Prostate gland (tissue), 2 donors: ENCODE data around the gene PRIMA1.

Experiments used
- POLR2A ChIP-seq: fragments of 450-650 bp; IDR thresholded peaks from one replicate; pipeline ENCODE4 v1.6.1; 2016; ENCODE audit warnings: antibody characterized with exemption, mild to moderate bottlenecking
- POLR2AphosphoS5 ChIP-seq: sonication (generic); formaldehyde crosslinking; IDR thresholded peaks from one replicate; pipeline ENCODE4 v1.6.1; 2017; ENCODE audit warnings: antibody characterized with exemption
- TF ChIP-seq, protein P1 (sequence below), 4 experiments: fragments of 200-600 bp in 2 of 4; fragments of 450-650 bp in 2 of 4; sonication (generic) in 2 of 4; IDR thresholded peaks; 1 replicate in 3 of 4; 2 replicates in 1 of 4; pipeline ENCODE4 v1.5.1; 2016 to 2019; ENCODE audit warnings: antibody characterized with exemption in 4 of 4, mild to moderate bottlenecking in 2 of 4, moderate library complexity in 2 of 4

DNA sequence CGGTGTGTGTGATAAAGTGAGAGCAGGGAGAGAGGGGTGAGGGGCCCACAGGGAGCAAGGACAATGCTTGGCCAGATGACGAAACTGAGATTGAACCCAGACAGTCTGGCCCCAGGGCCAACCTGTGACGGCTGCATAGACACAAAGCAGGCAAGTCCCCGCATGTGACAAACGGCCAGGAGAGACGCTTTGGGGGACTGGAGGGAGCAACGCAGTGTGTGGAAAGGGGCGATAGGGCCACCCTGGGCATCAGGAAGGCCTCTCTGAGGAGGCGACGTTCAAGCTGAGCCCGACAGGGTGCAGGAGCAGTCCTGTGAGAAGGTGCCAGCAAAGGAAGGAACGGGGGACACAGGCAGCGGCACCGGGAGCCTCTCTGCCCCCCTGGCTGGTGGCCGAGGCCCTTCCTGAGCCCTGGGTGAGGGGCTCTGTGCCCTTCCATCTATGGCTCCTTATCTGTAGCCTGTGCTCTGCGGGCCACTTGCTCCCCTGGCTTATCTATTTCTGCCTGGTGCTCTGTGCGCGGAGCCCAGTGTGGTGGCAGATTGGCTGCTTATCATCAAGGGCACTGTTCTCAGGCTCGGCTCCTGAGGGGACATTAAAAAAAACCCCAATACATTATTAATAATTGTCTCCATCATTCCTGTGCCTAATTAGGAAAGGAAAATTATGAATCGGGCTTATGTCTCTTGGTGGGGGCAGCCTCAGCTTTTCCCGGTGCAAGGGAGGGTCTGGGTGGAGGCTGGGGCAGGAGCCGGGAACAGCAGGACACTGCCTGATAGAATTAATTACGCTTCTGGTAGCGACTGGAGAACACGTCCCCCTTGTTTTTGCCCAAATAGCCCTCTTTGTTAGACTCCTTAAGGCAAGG, 39.8 kb downstream of the PRIMA1 start:
- TF ChIP-seq, protein P1, sequence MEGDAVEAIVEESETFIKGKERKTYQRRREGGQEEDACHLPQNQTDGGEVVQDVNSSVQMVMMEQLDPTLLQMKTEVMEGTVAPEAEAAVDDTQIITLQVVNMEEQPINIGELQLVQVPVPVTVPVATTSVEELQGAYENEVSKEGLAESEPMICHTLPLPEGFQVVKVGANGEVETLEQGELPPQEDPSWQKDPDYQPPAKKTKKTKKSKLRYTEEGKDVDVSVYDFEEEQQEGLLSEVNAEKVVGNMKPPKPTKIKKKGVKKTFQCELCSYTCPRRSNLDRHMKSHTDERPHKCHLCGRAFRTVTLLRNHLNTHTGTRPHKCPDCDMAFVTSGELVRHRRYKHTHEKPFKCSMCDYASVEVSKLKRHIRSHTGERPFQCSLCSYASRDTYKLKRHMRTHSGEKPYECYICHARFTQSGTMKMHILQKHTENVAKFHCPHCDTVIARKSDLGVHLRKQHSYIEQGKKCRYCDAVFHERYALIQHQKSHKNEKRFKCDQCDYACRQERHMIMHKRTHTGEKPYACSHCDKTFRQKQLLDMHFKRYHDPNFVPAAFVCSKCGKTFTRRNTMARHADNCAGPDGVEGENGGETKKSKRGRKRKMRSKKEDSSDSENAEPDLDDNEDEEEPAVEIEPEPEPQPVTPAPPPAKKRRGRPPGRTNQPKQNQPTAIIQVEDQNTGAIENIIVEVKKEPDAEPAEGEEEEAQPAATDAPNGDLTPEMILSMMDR (IDR thresholded peaks at IDR 0.05): no peak
- TF ChIP-seq POLR2AphosphoS5: no peak
- TF ChIP-seq POLR2A: no peak
